Thoracic aorta (tissue), 2 donors: ENCODE data around the gene CDK18. TPM values are rescaled to one million over a fixed set of nuclear protein-coding genes. Genes with fewer than 3 reads are reported as not detected.
A peak's percentile ranks its signal among the peaks of the same experiment; 100 is the strongest.

Source experiments
- ATAC-seq: fragments of 150-250 bp; one replicate; pipeline ENCODE4 v1.8.0; 2017; ENCODE audit warnings: low read depth; ENCODE audit not compliant: insufficient number of reproducible peaks, low FRiP score
- DNase-seq: peaks from one replicate; pipeline ENCODE4 v3.0.0-alpha.2; 2020; ENCODE audit warnings: low spot score
- H3K27ac ChIP-seq, 2 donors: fragments of 200-600 bp; sonication (generic); 1 replicate in 1 of 2; 2 replicates in 1 of 2; pipeline ENCODE4 v1.5.1; 2016; ENCODE audit warnings: mild to moderate bottlenecking in 2 of 2, moderate library complexity in 2 of 2
- H3K27me3 ChIP-seq: fragments of 200-600 bp; sonication (generic); replicated peaks from 2 replicates; pipeline ENCODE4 v1.6.0; 2016; ENCODE audit warnings: mild to moderate bottlenecking; ENCODE audit not compliant: insufficient read depth
- H3K36me3 ChIP-seq: fragments of 200-600 bp; sonication (generic); one replicate; pipeline ENCODE4 v1.5.1; 2016
- H3K4me1 ChIP-seq, 2 donors: fragments of 200-600 bp; sonication (generic); 1 replicate in 1 of 2; 2 replicates in 1 of 2; pipeline versions ENCODE4 v1.5.1 to v1.6.0; 2016; ENCODE audit warnings: low read depth in 2 of 2, mild to moderate bottlenecking in 1 of 2; ENCODE audit not compliant: control insufficient read depth in 1 of 2
- H3K4me3 ChIP-seq: fragments of 200-600 bp; sonication (generic); 2 replicates; pipeline ENCODE4 v1.5.1; 2016; ENCODE audit warnings: mild to moderate bottlenecking
- H3K9me3 ChIP-seq: fragments of 200-600 bp; sonication (generic); 2 replicates; pipeline ENCODE4 v1.5.1; 2016
- CTCF ChIP-seq: fragments of 200-600 bp; sonication (generic); IDR thresholded peaks from one replicate; pipeline ENCODE4 v1.5.1; 2019; ENCODE audit warnings: antibody characterized with exemption
- total RNA-seq, 2 donors: library from RNA; depleted of rRNA; stranded (reverse); fragments of >200 nt; gene quantifications; one replicate each; pipeline versions ENCODE4 v1.1.0 to v1.2.3, GENCODE V29; 2016

Gene CDK18
- total RNA-seq, 2 donors from 2014 or later: 18.6 to 35.2 TPM

GRCh38 chr1:205520709-205521108 is 16.2 kb downstream of the CDK18 start:
- H3K4me1 ChIP-seq: peaks cover 0 to 14% of the 10 kb centered on the region in 2 donors
- ATAC-seq (no peak), DNase-seq (no peak)
- no peaks in the 10 kb centered on the region for H3K9me3 ChIP-seq
- peaks cover 4% of the 10 kb centered on the region for H3K36me3 ChIP-seq
- H3K27ac ChIP-seq: no peak overlapping the region
- H3K4me3 ChIP-seq: no peak overlapping the region
- no peaks in the 10 kb centered on the region for H3K27me3 ChIP-seq
- no peak for TF ChIP-seq CTCF

- Histone ChIP-seq H3K9me3 (no peaks in the 10 kb centered on the region), H3K4me1 (peaks cover 0 to 14% of the 10 kb centered on the region in 2 donors), H3K36me3 (peaks cover 4% of the 10 kb centered on the region), H3K4me3 (no peak overlapping the region), H3K27me3 (no peaks in the 10 kb centered on the region), H3K27ac (no peak overlapping the region)
- TF ChIP-seq CTCF: no peak
- DNase-seq (no peak), ATAC-seq (no peak)
These were observed 17.2 kb downstream of the CDK18 start for GRCh38 chr1:205521686-205522085.

- ATAC-seq: no peak
- H3K27ac ChIP-seq: no peak overlapping the region
- no peak overlapping the region for H3K4me3 ChIP-seq
- H3K4me1 ChIP-seq: peaks cover 0 to 14% of the 10 kb centered on the region in 2 donors
- H3K9me3 ChIP-seq: no peaks in the 10 kb centered on the region
- H3K27me3 ChIP-seq: no peaks in the 10 kb centered on the region
- H3K36me3 ChIP-seq: peaks cover 4% of the 10 kb centered on the region
- no peak for DNase-seq
- TF ChIP-seq CTCF: no peak
These were observed 18.2 kb downstream of the CDK18 start for GRCh38 chr1:205522692-205523091.

GRCh38 chr1:205523261-205523890 is 18.9 kb downstream of the CDK18 start:
- Histone ChIP-seq H3K27ac (no peak overlapping the region), H3K4me3 (no peak overlapping the region), H3K27me3 (no peaks in the 10 kb centered on the region), H3K9me3 (no peaks in the 10 kb centered on the region), H3K4me1 (peaks cover 0 to 14% of the 10 kb centered on the region in 2 donors), H3K36me3 (peaks cover 4% of the 10 kb centered on the region)
- DNase-seq (no peak), ATAC-seq (no peak)
- no peak for TF ChIP-seq CTCF

- DNase-seq: no peak
- H3K27ac ChIP-seq: no peak overlapping the region
- TF ChIP-seq CTCF: peak; percentile 71
- no peaks in the 10 kb centered on the region for H3K9me3 ChIP-seq
- H3K4me1 ChIP-seq: peaks cover 0 to 15% of the 10 kb centered on the region in 2 donors
- ATAC-seq: peak; percentile 27
- no peak overlapping the region for H3K4me3 ChIP-seq
- peaks cover 4% of the 10 kb centered on the region for H3K36me3 ChIP-seq
- no peaks in the 10 kb centered on the region for H3K27me3 ChIP-seq
These were observed 19.7 kb downstream of the CDK18 start for GRCh38 chr1:205523891-205524793.
